ENCODE measurements around the gene ICOS.
A peak's percentile ranks its signal among the peaks of the same experiment; 100 is the strongest.
"Not testable (repeated sequence)": the region's sequence is repeated elsewhere in the genome, so short reads cannot be mapped to it uniquely, and the experiment has no call there.

Gene ICOS

GRCh38 chr2:203908066-203908796, 28.3 kb upstream of the ICOS start:
- H3K4me3 Mint-ChIP-seq = no peak overlapping the region

GRCh38 chr2:203908797-203909185, 27.8 kb upstream of the ICOS start:
- Mint-ChIP-seq H3K4me1 (peaks cover 26% of the 10 kb centered on the region), H3K9me3 (peaks cover under 1% of the 10 kb centered on the region), H3K27me3 (peaks cover 2% of the 10 kb centered on the region), H3K36me3 (ENCODE audit: low read depth) (peaks cover 4% of the 10 kb centered on the region), H3K4me3 (no peak overlapping the region), H3K27ac (no peak overlapping the region)
- ATAC-seq (no peak), DNase-seq (no peak)

More at GRCh38 chr2:203908066-203908796, 28.3 kb upstream of the ICOS start:
- Mint-ChIP-seq H3K27ac (no peak overlapping the region), H3K36me3 (ENCODE audit: low read depth) (peaks cover 6% of the 10 kb centered on the region), H3K27me3 (peaks cover 2% of the 10 kb centered on the region), H3K4me1 (peaks cover 26% of the 10 kb centered on the region), H3K9me3 (peaks cover 4% of the 10 kb centered on the region)
- DNase-seq (no peak), ATAC-seq (no peak)

- peaks cover 31% of the 10 kb centered on the region for H3K4me1 Mint-ChIP-seq
- no peaks in the 10 kb centered on the region for H3K9me3 Mint-ChIP-seq
- H3K36me3 Mint-ChIP-seq (ENCODE audit: low read depth) = peaks cover 4% of the 10 kb centered on the region
- DNase-seq = no peak
- peak overlapping the region; percentile 16 for H3K4me3 Mint-ChIP-seq
- ATAC-seq = peak; percentile 62
- H3K27me3 Mint-ChIP-seq = peaks cover 2% of the 10 kb centered on the region
- peak overlapping the region; percentile 39 for H3K27ac Mint-ChIP-seq
These were observed 27.1 kb upstream of the ICOS start for GRCh38 chr2:203909261-203909967.

- ATAC-seq (peak; percentile 72), DNase-seq (no peak)
- H3K4me1 Mint-ChIP-seq = peaks cover 36% of the 10 kb centered on the region
- H3K9me3 Mint-ChIP-seq = no peaks in the 10 kb centered on the region
- peak overlapping the region; percentile 39 for H3K27ac Mint-ChIP-seq
- peaks cover under 1% of the 10 kb centered on the region for H3K36me3 Mint-ChIP-seq (ENCODE audit: low read depth)
- peaks cover 4% of the 10 kb centered on the region for H3K27me3 Mint-ChIP-seq
- peak overlapping the region; percentile 18 for H3K4me3 Mint-ChIP-seq
These were observed 26.6 kb upstream of the ICOS start for GRCh38 chr2:203909974-203910373.

- Mint-ChIP-seq H3K4me1 (peaks cover 45% of the 10 kb centered on the region), H3K4me3 (no peak overlapping the region), H3K27ac (no peak overlapping the region), H3K9me3 (no peaks in the 10 kb centered on the region), H3K36me3 (ENCODE audit: low read depth) (no peaks in the 10 kb centered on the region), H3K27me3 (peaks cover 4% of the 10 kb centered on the region)
- no peak for DNase-seq
- ATAC-seq = no peak
These were observed 22.6 kb upstream of the ICOS start for GRCh38 chr2:203913947-203914346.

DNA sequence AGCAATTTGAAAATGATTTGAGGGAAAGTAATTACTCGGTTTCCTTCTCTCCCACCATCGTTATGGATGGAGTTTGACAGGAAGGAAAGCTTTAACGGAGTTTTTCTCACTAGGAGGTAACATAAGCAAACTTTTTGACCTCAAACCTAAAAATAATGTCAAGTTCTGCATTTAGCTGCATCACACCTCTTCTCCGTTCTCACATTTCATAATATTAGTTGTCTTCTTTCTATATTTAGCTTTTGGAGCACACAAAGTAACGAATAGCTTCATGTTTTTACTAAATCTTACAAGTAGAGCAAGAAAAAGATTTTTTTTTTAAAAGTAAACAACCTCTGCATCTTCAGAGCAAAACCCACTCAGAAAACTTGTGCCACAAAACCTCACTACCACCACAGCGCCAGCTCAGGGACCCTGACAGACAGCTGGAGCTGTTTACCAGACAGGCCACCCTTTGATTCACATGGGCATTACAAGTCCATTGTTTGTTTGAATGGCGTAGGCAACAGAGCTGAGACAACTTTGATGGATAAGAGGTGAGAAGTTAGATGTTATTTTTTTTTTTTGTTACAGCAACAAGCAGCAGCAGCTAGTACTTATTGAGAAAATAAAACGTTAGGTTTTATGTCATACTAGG, 21.9 kb upstream of the ICOS start:
- no peak for DNase-seq

DNA sequence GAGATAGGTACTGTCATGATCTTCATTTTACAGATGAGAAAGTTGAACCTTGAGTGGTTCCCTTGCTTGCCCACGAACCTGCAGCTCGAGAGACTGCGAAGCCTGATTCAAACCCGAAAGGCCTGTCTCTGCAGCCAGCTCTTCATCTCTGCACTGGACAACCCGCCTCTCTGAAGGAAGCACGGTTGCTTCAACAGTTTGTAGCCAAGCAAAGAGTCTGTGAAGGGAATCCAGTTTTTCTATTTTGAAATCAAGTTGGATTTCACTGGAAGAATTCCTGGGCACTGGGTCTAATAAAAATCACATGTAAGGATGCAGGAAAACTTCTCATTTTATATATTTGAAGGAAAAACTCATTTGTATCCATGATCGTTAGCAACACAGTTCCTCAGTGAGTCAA, 21.3 kb upstream of the ICOS start:
- Mint-ChIP-seq H3K4me3 (no peak overlapping the region), H3K36me3 (ENCODE audit: low read depth) (no peaks in the 10 kb centered on the region), H3K27me3 (peaks cover 4% of the 10 kb centered on the region), H3K9me3 (no peaks in the 10 kb centered on the region), H3K4me1 (peaks cover 32% of the 10 kb centered on the region), H3K27ac (no peak overlapping the region)
- ATAC-seq (no peak), DNase-seq (no peak)

More for the DNA sequence above, 21.9 kb upstream of the ICOS start:
- Mint-ChIP-seq H3K27me3 (peaks cover 4% of the 10 kb centered on the region), H3K27ac (no peak overlapping the region), H3K36me3 (ENCODE audit: low read depth) (no peaks in the 10 kb centered on the region), H3K4me1 (peaks cover 38% of the 10 kb centered on the region), H3K9me3 (no peaks in the 10 kb centered on the region), H3K4me3 (no peak overlapping the region)
- no peak for ATAC-seq

DNA sequence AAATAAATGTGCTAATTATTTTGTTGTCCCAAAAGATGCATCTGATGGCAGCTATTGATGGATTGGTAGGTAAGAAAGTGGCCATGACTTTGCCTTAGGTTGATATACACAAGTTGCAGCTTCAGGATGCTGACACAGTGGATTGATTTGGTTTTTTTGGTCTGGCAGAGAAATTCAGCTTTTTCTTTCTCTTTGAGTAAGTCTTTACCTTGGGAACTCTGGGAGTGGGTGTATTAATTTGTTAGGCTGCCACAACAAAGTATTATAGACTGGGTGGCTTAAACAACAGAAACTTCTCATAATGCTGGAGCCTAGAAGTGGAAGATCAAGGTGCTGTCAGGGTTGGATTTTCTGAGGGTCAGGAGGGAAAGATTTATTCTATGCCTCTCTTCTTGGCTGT, 19.8 kb upstream of the ICOS start:
- Mint-ChIP-seq H3K9me3 (no peaks in the 10 kb centered on the region), H3K27ac (no peak overlapping the region), H3K36me3 (ENCODE audit: low read depth) (no peaks in the 10 kb centered on the region)

DNA sequence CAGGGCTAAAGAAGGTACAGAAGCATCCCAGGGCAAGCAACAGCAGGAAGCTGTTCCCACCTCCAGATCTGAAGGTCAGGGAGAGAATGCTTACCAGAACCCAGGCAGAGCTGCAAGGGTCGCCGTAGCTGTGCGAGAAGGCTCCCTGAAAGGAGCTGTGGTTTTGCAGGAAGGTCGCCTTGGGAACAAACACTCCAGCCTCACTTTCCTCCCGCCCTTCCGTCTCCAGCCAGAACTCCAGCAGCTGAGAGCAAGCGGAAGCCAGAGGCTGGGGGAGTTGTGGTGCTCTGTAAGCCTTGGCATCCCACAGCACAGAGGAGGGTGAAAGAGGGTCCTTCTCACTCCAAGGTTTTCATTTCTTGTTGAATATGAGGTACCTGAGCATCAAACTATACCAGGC, 18.3 kb upstream of the ICOS start:
- Mint-ChIP-seq H3K4me1 (peaks cover 29% of the 10 kb centered on the region), H3K27me3 (peaks cover 2% of the 10 kb centered on the region)

More for the DNA sequence above, 19.8 kb upstream of the ICOS start:
- Mint-ChIP-seq H3K4me1 (peaks cover 29% of the 10 kb centered on the region), H3K4me3 (no peak overlapping the region), H3K27me3 (peaks cover 4% of the 10 kb centered on the region)
- DNase-seq = no peak
- no peak for ATAC-seq

GRCh38 chr2:203918839-203919238, 17.7 kb upstream of the ICOS start:
- H3K4me1 Mint-ChIP-seq = peaks cover 29% of the 10 kb centered on the region
- ATAC-seq (no peak), DNase-seq (no peak)
- peaks cover 2% of the 10 kb centered on the region for H3K27me3 Mint-ChIP-seq
- H3K9me3 Mint-ChIP-seq = no peaks in the 10 kb centered on the region
- no peak overlapping the region for H3K4me3 Mint-ChIP-seq
- no peaks in the 10 kb centered on the region for H3K36me3 Mint-ChIP-seq (ENCODE audit: low read depth)
- no peak overlapping the region for H3K27ac Mint-ChIP-seq

More for the DNA sequence above, 18.3 kb upstream of the ICOS start:
- Mint-ChIP-seq H3K4me3 (no peak overlapping the region), H3K9me3 (no peaks in the 10 kb centered on the region), H3K36me3 (ENCODE audit: low read depth) (no peaks in the 10 kb centered on the region), H3K27ac (no peak overlapping the region)
- DNase-seq (no peak), ATAC-seq (no peak)

GRCh38 chr2:203925512-203926158, 10.9 kb upstream of the ICOS start:
- no peak overlapping the region for H3K4me3 Mint-ChIP-seq
- ATAC-seq = no peak
- H3K9me3 Mint-ChIP-seq = peaks cover 3% of the 10 kb centered on the region

GRCh38 chr2:203928849-203929248, 7.7 kb upstream of the ICOS start:
- Mint-ChIP-seq H3K36me3 (ENCODE audit: low read depth) (peaks cover 22% of the 10 kb centered on the region), H3K4me3 (no peak overlapping the region), H3K27me3 (no peaks in the 10 kb centered on the region), H3K9me3 (peaks cover 18% of the 10 kb centered on the region), H3K27ac (no peak overlapping the region), H3K4me1 (peaks cover 44% of the 10 kb centered on the region)
- no peak for DNase-seq
- ATAC-seq = no peak

More at GRCh38 chr2:203925512-203926158, 10.9 kb upstream of the ICOS start:
- Mint-ChIP-seq H3K27ac (no peak overlapping the region), H3K36me3 (ENCODE audit: low read depth) (peaks cover 1% of the 10 kb centered on the region), H3K4me1 (peaks cover 12% of the 10 kb centered on the region), H3K27me3 (no peaks in the 10 kb centered on the region)
- no peak for DNase-seq

GRCh38 chr2:203931262-203931661, 5.3 kb upstream of the ICOS start:
- peaks cover 27% of the 10 kb centered on the region for H3K36me3 Mint-ChIP-seq (ENCODE audit: low read depth)
- H3K4me1 Mint-ChIP-seq = peaks cover 65% of the 10 kb centered on the region
- H3K27me3 Mint-ChIP-seq, DNase-seq: not testable (repeated sequence)
- ATAC-seq = peak; percentile 20
- peaks cover 18% of the 10 kb centered on the region for H3K9me3 Mint-ChIP-seq
- peak overlapping the region; percentile 39 for H3K4me3 Mint-ChIP-seq
- peak overlapping the region; percentile 99 for H3K27ac Mint-ChIP-seq

DNA sequence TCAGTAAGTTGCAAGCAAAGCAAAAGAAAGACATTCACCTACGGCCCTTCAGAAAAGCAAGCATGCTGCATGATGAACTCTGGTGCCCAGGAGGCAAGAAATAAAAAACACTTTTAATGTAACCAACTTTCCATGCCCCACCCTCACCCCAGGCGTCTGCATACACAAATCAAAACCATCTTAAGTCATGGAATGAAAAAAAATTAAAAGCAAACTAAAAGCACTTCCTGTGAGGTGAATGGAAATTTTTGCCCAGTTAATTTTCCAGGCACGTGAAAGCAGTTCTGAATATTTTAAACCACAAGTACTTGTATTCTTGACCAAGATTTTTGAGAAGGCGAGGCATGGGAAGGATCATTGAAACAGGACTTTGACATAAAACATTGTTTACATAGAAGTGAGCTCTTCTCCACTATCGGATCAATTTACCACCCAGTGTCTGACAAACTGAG, 2.5 kb upstream of the ICOS start:
- peaks cover 46% of the 10 kb centered on the region for H3K36me3 Mint-ChIP-seq (ENCODE audit: low read depth)
- peak; percentile 51 for DNase-seq
- peaks cover 18% of the 10 kb centered on the region for H3K9me3 Mint-ChIP-seq
- H3K4me1 Mint-ChIP-seq = peaks cover 64% of the 10 kb centered on the region
- peak overlapping the region; percentile 99 for H3K27ac Mint-ChIP-seq
- ATAC-seq = peak; percentile 67
- peaks cover 4% of the 10 kb centered on the region for H3K27me3 Mint-ChIP-seq
- H3K4me3 Mint-ChIP-seq = peak overlapping the region; percentile 72

Measured in activated naive CD8-positive, alpha-beta T cell treated with anti-CD3 and anti-CD28 coated beads, Interleukin-2, amount 50 U/mL, for 24 hours (primary cell).